ENCODE measurements around the gene HIC1.

DNA sequence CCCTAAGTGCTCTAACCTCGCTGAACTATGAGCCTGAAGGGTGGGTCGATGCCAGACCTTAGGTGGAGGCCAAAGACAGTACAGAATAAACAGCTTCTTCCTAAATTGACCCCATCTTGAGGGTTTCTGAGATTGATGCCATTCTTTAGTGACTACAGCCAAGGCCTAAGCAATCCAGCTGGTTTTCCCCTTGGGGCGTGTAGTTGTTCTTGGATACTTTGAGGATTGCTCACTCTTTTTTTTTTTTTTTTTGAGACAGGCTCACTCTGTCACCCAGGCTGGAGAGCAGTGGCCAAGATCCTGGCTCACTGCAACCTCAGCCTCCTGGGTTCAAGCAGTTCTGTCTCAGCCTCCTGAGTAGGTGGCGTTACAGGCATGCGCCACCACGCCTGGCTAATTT, 11.1 kb upstream of the HIC1 start:
- TF ChIP-seq, protein P1, sequence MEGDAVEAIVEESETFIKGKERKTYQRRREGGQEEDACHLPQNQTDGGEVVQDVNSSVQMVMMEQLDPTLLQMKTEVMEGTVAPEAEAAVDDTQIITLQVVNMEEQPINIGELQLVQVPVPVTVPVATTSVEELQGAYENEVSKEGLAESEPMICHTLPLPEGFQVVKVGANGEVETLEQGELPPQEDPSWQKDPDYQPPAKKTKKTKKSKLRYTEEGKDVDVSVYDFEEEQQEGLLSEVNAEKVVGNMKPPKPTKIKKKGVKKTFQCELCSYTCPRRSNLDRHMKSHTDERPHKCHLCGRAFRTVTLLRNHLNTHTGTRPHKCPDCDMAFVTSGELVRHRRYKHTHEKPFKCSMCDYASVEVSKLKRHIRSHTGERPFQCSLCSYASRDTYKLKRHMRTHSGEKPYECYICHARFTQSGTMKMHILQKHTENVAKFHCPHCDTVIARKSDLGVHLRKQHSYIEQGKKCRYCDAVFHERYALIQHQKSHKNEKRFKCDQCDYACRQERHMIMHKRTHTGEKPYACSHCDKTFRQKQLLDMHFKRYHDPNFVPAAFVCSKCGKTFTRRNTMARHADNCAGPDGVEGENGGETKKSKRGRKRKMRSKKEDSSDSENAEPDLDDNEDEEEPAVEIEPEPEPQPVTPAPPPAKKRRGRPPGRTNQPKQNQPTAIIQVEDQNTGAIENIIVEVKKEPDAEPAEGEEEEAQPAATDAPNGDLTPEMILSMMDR (conservative IDR thresholded peaks at IDR 0.05; ENCODE audit: low read length) = no peak
- TF ChIP-seq EZH2phosphoT487 (IDR thresholded peaks at IDR 0.05; ENCODE audit: borderline replicate concordance, low read depth, low read length) = no peak

Data from OCI-LY7 (cell line).